Skeletal muscle satellite cell (primary cell): ENCODE results near the gene PLEKHA5.

Experiments
- H3K27me3 ChIP-seq: 2 replicates; pipeline ENCODE4 v1.7.0; 2013; ENCODE audit warnings: low read length; ENCODE audit not compliant: control insufficient read depth, insufficient read depth
- H3K36me3 ChIP-seq: 2 replicates; pipeline ENCODE4 v1.7.0; 2013; ENCODE audit warnings: mild to moderate bottlenecking, control low read depth, low read length; ENCODE audit not compliant: insufficient read depth
- H3K4me1 ChIP-seq: 2 replicates; pipeline ENCODE4 v1.7.0; 2013; ENCODE audit warnings: low read length; ENCODE audit not compliant: control insufficient read depth, insufficient read depth
- H3K4me2 ChIP-seq: 2 replicates; pipeline ENCODE4 v1.7.0; 2013; ENCODE audit warnings: mild to moderate bottlenecking, low read length
- H3K4me3 ChIP-seq: 2 replicates; pipeline ENCODE4 v1.7.0; 2013; ENCODE audit warnings: low read length
- H3K9ac ChIP-seq: 2 replicates; pipeline ENCODE4 v1.7.0; 2013; ENCODE audit warnings: mild to moderate bottlenecking, low read depth, low read length, moderate library complexity
- H3K9me3 ChIP-seq: replicated peaks from 2 replicates; pipeline ENCODE4 v1.7.0; 2013; ENCODE audit warnings: mild to moderate bottlenecking, control low read depth, low read length

The PLEKHA5 gene

GRCh38 chr12:19151298-19151697, 21.8 kb downstream of the PLEKHA5 start:
- no peaks in the 10 kb centered on the region for H3K9me3 ChIP-seq

GRCh38 chr12:19153396-19153795, 23.9 kb downstream of the PLEKHA5 start:
- Histone ChIP-seq H3K4me3 (no peak overlapping the region), H3K9me3 (no peaks in the 10 kb centered on the region), H3K4me1 (no peaks in the 10 kb centered on the region)

More at GRCh38 chr12:19151298-19151697, 21.8 kb downstream of the PLEKHA5 start:
- no peaks in the 10 kb centered on the region for H3K36me3 ChIP-seq
- H3K9ac ChIP-seq = no peak overlapping the region
- H3K4me1 ChIP-seq = no peaks in the 10 kb centered on the region
- H3K4me2 ChIP-seq = no peak overlapping the region
- H3K4me3 ChIP-seq = no peak overlapping the region
- no peaks in the 10 kb centered on the region for H3K27me3 ChIP-seq

DNA sequence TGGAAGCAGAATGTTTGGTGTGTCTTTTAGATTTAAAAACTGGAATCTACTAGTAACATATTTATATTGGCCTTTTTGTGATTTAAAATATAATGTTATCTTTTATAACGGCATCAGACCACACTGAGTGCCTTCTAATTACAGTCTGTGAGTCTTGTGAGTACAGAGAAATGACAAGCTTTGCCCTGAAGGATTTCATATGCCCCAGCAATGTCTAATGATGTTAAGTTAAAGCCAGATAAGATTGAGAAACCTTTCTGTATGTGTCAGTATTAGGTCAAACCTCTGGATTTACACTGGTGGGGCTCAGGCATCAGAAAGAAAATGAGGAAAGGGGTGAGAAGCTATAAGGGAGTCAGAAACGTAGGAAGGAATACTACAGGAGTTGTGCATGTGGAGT, 25.2 kb downstream of the PLEKHA5 start:
- H3K9me3 ChIP-seq = no peaks in the 10 kb centered on the region
- no peak overlapping the region for H3K9ac ChIP-seq
- no peaks in the 10 kb centered on the region for H3K36me3 ChIP-seq
- H3K27me3 ChIP-seq = no peaks in the 10 kb centered on the region
- no peak overlapping the region for H3K4me2 ChIP-seq
- H3K4me3 ChIP-seq = no peak overlapping the region
- peaks cover 9% of the 10 kb centered on the region for H3K4me1 ChIP-seq

More at GRCh38 chr12:19153396-19153795, 23.9 kb downstream of the PLEKHA5 start:
- Histone ChIP-seq H3K27me3 (no peaks in the 10 kb centered on the region), H3K4me2 (no peak overlapping the region), H3K36me3 (no peaks in the 10 kb centered on the region), H3K9ac (no peak overlapping the region)

DNA sequence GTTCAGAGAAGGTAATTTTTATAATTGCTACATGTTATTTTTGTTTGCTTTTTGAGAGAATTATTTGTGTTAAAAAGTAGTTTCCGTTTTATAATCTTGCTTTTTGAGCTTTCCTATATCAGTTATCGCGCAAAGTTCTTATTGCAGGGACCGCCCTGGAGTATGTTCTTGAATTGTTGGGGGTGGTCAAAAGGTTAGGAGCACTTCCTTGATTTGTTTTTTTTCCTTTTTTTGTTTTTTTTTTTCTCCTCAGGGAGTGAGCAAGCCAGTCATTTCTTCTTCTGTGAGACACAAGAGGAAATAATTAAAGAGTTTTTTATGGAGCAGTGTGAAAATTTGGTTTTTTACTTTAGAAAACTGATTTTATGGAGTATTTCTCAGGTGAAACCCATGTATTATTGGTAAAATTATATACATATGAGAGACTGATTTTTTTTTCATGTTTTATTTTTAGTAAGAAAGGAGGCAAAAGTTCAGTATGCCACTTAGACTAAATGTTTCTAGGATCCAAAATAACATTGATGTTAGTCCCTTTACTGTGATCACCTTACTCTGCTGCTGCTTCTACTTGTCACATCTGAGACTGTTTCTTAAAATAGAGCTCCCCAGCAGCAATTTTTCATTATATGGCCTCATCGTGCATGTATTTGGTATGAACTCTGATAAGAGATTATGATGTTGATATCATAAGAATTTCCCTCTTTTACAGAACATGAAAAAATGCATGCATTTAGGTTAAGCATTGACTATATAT, 26.6 kb downstream of the PLEKHA5 start:
- Histone ChIP-seq H3K9ac (no peak overlapping the region), H3K4me2 (no peak overlapping the region), H3K9me3 (no peaks in the 10 kb centered on the region), H3K27me3 (no peaks in the 10 kb centered on the region), H3K36me3 (no peaks in the 10 kb centered on the region), H3K4me3 (no peak overlapping the region), H3K4me1 (peaks cover 9% of the 10 kb centered on the region)

DNA sequence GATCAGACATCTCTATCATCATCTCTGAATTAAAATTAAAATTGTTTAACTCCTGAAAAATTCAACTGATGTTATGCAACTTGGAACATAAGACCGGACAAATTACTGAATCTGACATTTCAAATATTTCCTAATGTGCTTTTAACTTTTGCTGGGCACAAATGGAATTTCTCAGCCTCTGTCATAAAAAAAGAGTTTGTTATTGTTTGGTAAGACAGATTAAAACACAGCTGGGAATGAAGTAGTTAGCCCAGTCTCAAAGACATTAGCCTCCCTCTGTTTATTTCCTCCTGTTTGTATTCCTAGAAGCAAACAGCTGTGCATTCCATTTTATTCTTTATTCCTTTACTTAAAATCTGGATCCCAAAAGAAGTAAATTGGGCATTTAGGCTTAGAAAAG, 29.4 kb downstream of the PLEKHA5 start:
- Histone ChIP-seq H3K9ac (no peak overlapping the region), H3K36me3 (no peaks in the 10 kb centered on the region), H3K4me1 (peaks cover 9% of the 10 kb centered on the region), H3K27me3 (no peaks in the 10 kb centered on the region), H3K4me3 (no peak overlapping the region), H3K4me2 (no peak overlapping the region), H3K9me3 (no peaks in the 10 kb centered on the region)

GRCh38 chr12:19161216-19161615, 31.7 kb downstream of the PLEKHA5 start:
- Histone ChIP-seq H3K9me3 (no peaks in the 10 kb centered on the region), H3K4me1 (peaks cover 9% of the 10 kb centered on the region), H3K27me3 (no peaks in the 10 kb centered on the region), H3K4me3 (no peak overlapping the region), H3K9ac (no peak overlapping the region), H3K4me2 (no peak overlapping the region), H3K36me3 (no peaks in the 10 kb centered on the region)

- H3K27me3 ChIP-seq = no peaks in the 10 kb centered on the region
- H3K9ac ChIP-seq = no peak overlapping the region
- H3K36me3 ChIP-seq = no peaks in the 10 kb centered on the region
- H3K4me2 ChIP-seq = no peak overlapping the region
- no peaks in the 10 kb centered on the region for H3K9me3 ChIP-seq
- no peaks in the 10 kb centered on the region for H3K4me1 ChIP-seq
- no peak overlapping the region for H3K4me3 ChIP-seq
These were observed 35.9 kb downstream of the PLEKHA5 start for GRCh38 chr12:19165451-19165850.

GRCh38 chr12:19166387-19166786, 36.9 kb downstream of the PLEKHA5 start:
- no peaks in the 10 kb centered on the region for H3K27me3 ChIP-seq
- no peaks in the 10 kb centered on the region for H3K36me3 ChIP-seq
- no peak overlapping the region for H3K4me3 ChIP-seq
- no peaks in the 10 kb centered on the region for H3K4me1 ChIP-seq
- H3K4me2 ChIP-seq = no peak overlapping the region
- H3K9me3 ChIP-seq = no peaks in the 10 kb centered on the region
- no peak overlapping the region for H3K9ac ChIP-seq

DNA sequence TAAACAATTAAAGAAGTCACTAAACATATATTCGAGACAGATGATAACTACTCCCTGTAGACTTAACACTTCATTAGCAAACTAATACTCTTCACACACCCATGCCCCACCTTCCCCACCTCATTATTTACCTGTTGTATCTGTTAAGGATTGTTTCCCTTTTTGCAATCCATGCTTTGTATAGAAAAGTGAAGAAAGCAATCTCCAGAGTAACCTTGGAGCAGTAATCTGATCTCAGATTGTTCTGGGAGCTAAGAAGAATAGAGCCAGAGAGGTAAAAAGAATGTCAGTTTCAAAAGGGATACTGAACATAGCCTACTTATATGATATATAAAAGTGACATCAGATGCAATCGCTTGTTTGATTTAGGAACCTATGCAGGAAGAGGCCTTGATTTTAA, 37.4 kb downstream of the PLEKHA5 start:
- H3K4me2 ChIP-seq = no peak overlapping the region
- H3K27me3 ChIP-seq = no peaks in the 10 kb centered on the region
- no peak overlapping the region for H3K9ac ChIP-seq
- no peaks in the 10 kb centered on the region for H3K4me1 ChIP-seq
- H3K4me3 ChIP-seq = no peak overlapping the region
- no peaks in the 10 kb centered on the region for H3K9me3 ChIP-seq
- H3K36me3 ChIP-seq = no peaks in the 10 kb centered on the region

DNA sequence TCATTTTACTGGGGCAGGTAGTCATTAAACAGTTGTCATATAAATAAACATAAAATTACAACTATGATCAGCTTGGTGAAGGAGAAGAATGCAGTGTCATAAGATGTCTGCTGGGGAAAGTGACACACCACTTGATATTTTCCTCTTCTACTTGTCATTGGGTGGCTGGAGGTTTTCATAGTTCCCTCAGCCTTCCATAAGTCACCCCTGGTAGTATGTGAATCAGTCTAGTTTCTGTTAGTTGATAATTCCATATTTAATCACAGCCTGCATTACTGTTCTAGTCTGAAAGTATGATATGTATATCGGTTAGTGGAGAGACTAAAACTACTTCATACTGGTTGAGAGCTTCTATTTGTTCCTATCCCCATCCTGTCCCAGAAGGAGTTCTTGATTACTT, 38.2 kb downstream of the PLEKHA5 start:
- H3K9me3 ChIP-seq = no peaks in the 10 kb centered on the region
- H3K4me1 ChIP-seq = no peaks in the 10 kb centered on the region
- H3K36me3 ChIP-seq = no peaks in the 10 kb centered on the region
- no peak overlapping the region for H3K9ac ChIP-seq
- H3K27me3 ChIP-seq = no peaks in the 10 kb centered on the region
- no peak overlapping the region for H3K4me2 ChIP-seq
- H3K4me3 ChIP-seq = no peak overlapping the region

DNA sequence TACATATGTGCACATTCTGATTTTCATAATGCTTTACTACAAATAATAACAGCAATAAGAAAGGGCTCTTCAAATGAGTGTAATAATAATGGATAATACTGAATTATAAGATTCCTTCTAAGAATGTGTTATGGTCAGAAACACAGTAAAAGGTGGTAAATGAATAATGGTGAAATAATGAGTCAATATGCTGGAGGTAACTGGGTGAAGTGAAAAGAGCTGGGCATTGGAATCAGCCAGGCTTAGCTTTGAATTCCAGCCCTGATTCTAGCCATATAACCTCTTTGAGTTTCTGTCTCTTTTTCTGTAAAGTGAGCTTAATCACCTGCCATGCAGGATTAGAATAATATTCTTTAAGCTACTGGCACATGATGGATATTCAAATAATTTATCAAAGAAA, 39.1 kb downstream of the PLEKHA5 start:
- Histone ChIP-seq H3K9ac (no peak overlapping the region), H3K4me1 (no peaks in the 10 kb centered on the region), H3K9me3 (no peaks in the 10 kb centered on the region), H3K27me3 (no peaks in the 10 kb centered on the region), H3K4me2 (no peak overlapping the region), H3K4me3 (no peak overlapping the region), H3K36me3 (no peaks in the 10 kb centered on the region)

DNA sequence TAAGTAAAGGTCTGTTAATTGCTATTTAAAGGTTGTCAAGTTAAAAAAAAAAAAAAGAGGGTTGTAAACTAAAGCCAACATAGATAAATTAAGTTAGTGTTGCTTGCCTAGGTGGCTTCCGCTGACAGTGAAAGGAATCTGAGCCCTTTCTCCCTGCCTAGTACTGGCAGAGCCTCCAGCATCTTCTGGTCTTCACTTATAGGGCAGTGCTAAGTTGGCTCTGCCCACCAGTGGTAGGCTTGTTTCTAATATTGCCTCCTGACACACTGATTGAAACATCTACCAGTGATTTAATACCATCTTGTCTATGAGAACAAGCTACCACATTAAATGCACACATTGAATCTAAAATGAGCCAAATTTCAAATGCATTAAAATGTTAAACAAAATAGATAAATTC, 39.7 kb downstream of the PLEKHA5 start:
- Histone ChIP-seq H3K4me2 (no peak overlapping the region), H3K4me1 (no peaks in the 10 kb centered on the region), H3K9me3 (no peaks in the 10 kb centered on the region), H3K9ac (no peak overlapping the region), H3K4me3 (no peak overlapping the region), H3K27me3 (no peaks in the 10 kb centered on the region), H3K36me3 (no peaks in the 10 kb centered on the region)
